ENCODE data around the gene RBM33. TPM values are rescaled to one million over a fixed set of nuclear protein-coding genes. Genes with fewer than 3 reads are reported as not detected.

The RBM33 gene
- total RNA-seq, 4 donors from 2014 or later = 20.6 to 85.1 (median 38.4) TPM

DNA sequence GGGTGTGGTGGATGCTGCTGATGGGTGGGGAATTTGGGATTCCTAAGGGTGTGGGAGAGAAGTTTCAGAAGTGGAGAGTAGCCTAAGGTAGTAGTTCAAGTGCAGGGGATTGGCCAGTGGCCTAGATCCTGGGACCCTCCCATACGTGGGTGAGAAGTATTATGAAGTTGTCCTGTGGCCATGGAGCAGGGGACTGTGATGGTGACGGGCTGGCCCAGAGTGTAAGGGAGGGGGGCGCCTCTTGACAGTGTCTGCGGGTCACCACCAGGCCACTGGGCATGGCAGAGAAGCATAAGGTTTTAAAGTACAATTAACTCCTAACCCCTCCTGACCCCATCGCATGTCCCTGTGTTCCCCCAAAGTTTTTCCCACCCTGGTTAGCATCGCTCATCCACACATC, 70.2 kb downstream of the RBM33 start:
- no peaks in the 10 kb centered on the region for H3K36me3 ChIP-seq

DNA sequence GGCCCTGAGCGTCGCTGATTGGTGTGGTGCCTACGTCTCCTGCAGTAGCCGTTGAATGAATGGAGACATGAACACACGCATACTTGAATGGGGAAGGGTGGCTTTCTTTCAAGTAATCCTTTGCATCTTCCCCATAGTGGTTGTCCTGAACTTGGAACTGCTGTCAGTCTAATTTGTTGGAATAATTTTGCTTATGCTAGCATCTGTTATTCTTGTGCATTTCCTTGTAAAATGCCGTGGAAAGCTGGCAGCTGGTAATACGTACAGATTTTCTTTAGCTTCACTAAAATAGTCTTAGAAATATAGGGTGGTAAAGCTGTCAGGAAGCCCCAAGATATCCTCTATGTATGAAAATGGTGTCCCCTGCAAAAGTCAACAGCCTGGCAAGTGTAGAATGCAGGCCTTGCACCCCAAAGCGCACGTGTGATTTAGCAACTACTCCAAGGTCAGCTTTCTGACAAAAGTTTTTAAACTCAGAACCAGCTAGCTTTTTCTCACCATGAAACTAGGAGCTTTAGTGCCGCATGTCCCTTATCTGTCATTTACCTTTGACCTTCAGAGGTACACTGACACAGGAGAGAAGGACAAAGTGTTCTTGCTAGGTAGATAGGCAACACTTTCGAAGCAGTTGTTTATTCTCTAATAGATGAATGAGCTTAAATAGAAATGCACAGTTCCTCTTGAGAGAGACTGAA, 70.8 kb downstream of the RBM33 start:
- no peak for DNase-seq
- H3K36me3 ChIP-seq = no peaks in the 10 kb centered on the region
- H3K4me3 ChIP-seq = no peak overlapping the region
- no peaks in the 10 kb centered on the region for H3K27me3 ChIP-seq
- no peak overlapping the region for H3K27ac ChIP-seq
- no peaks in the 10 kb centered on the region for H3K4me1 ChIP-seq
- intact Hi-C loops (cut with DNase I; ENCODE audit: low total_unique reads) = no loop called here
- TF ChIP-seq, protein P1, sequence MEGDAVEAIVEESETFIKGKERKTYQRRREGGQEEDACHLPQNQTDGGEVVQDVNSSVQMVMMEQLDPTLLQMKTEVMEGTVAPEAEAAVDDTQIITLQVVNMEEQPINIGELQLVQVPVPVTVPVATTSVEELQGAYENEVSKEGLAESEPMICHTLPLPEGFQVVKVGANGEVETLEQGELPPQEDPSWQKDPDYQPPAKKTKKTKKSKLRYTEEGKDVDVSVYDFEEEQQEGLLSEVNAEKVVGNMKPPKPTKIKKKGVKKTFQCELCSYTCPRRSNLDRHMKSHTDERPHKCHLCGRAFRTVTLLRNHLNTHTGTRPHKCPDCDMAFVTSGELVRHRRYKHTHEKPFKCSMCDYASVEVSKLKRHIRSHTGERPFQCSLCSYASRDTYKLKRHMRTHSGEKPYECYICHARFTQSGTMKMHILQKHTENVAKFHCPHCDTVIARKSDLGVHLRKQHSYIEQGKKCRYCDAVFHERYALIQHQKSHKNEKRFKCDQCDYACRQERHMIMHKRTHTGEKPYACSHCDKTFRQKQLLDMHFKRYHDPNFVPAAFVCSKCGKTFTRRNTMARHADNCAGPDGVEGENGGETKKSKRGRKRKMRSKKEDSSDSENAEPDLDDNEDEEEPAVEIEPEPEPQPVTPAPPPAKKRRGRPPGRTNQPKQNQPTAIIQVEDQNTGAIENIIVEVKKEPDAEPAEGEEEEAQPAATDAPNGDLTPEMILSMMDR (IDR thresholded peaks at IDR 0.05) = no peak
- no peak for TF ChIP-seq POLR2A (IDR thresholded peaks at IDR 0.05)
- H3K9me3 ChIP-seq = no peaks in the 10 kb centered on the region

More for the DNA sequence above, 70.2 kb downstream of the RBM33 start:
- TF ChIP-seq POLR2A (IDR thresholded peaks at IDR 0.05) = no peak
- TF ChIP-seq, protein P1 (IDR thresholded peaks at IDR 0.05) = no peak
- Histone ChIP-seq H3K4me3 (no peak overlapping the region), H3K4me1 (no peaks in the 10 kb centered on the region), H3K9me3 (no peaks in the 10 kb centered on the region), H3K27ac (no peak overlapping the region), H3K27me3 (no peaks in the 10 kb centered on the region)
- DNase-seq = no peak
- intact Hi-C loops (cut with DNase I; ENCODE audit: low total_unique reads) = no loop called here

DNA sequence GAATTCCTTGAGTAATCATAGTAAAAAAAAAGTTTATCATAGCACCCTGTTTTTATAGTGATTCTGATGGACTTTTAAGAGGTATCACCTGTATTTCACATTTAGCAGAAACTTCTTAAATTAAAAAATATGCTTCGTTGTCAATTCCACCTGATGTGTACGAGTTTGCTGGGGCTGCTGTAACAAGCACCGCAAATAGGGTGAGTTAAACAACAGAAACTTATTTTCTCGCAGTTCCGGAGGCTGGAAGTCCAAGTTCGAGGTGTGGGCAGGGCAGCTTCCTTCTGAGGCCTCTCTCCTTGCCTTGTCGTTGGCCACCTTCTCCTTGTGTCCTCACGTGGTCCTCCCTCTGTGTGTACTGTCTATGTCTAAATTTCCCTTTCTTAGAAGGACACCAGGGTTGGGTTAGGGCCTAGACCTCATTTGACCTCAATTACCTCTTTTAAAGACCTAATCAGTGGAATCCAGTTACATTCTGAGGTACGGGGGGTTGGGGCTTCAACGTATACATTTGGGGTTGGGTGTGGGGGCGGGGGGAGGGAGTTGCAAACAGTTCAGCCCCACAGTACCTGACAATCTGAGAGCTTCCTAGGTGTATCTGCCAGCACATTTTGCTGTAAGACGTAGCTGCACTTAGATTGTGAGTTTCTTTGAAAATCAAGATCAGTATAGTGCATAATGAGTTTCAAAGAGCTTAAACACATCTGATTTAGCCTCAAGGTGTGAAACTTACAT, 72.7 kb downstream of the RBM33 start:
- H3K9me3 ChIP-seq = no peaks in the 10 kb centered on the region
- no peaks in the 10 kb centered on the region for H3K36me3 ChIP-seq
- no peaks in the 10 kb centered on the region for H3K4me1 ChIP-seq
- H3K27me3 ChIP-seq = no peaks in the 10 kb centered on the region
- intact Hi-C loops (cut with DNase I; ENCODE audit: low total_unique reads) = no loop called here
- no peak overlapping the region for H3K27ac ChIP-seq
- H3K4me3 ChIP-seq = no peak overlapping the region
- TF ChIP-seq, protein P1 (IDR thresholded peaks at IDR 0.05) = no peak
- TF ChIP-seq POLR2A (IDR thresholded peaks at IDR 0.05) = no peak
- no peak for DNase-seq

DNA sequence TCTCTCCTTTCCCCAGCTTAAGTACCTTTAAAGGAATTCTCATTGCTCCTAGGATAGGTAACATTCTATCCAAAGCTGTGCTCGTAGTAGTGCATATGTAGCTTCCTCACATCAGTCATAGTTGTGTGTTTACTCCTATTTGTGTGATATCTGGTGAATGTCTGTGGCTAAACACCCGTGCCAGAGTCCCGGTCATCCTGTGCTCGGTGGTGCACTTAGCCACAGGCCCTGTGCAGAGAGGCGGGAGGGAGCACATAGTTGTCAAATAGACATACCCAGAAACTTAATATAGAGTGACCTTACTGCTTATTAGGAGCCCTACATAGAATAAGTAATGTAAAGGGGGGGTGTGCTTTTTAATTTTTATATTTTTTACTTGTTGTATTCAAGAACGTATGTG, 76.6 kb downstream of the RBM33 start:
- Histone ChIP-seq H3K27ac (no peak overlapping the region), H3K4me1 (no peaks in the 10 kb centered on the region), H3K4me3 (no peak overlapping the region), H3K27me3 (no peaks in the 10 kb centered on the region), H3K9me3 (no peaks in the 10 kb centered on the region), H3K36me3 (no peaks in the 10 kb centered on the region)
- no peak for DNase-seq
- no peak for TF ChIP-seq POLR2A (IDR thresholded peaks at IDR 0.05)
- TF ChIP-seq, protein P1 (IDR thresholded peaks at IDR 0.05) = no peak
- intact Hi-C loops (cut with DNase I; ENCODE audit: low total_unique reads) = no loop called here

DNA sequence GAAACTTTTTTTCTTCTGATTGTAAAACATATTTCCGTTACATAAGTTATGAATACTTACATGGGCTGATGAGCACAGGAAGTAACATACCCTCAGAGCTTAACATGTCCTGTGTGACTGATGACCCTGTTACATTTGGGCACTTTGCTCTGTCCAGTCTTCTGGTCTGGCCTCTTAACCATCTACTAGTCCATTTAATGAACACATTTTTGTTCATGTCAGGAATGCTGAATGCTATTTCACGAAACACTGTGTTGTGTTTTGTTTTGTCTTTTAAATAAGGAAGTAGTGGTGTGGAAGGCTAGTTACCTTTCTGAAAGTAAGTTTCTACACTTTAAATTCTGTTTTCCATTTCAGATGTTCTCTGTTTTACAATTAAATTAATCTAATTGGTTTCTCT, 77.7 kb downstream of the RBM33 start:
- no peak overlapping the region for H3K27ac ChIP-seq
- no peaks in the 10 kb centered on the region for H3K36me3 ChIP-seq
- no peaks in the 10 kb centered on the region for H3K27me3 ChIP-seq
- no peak for DNase-seq
- no peaks in the 10 kb centered on the region for H3K9me3 ChIP-seq
- no peaks in the 10 kb centered on the region for H3K4me1 ChIP-seq
- no peak overlapping the region for H3K4me3 ChIP-seq
- TF ChIP-seq, protein P1 (IDR thresholded peaks at IDR 0.05) = no peak
- no peak for TF ChIP-seq POLR2A (IDR thresholded peaks at IDR 0.05)
- intact Hi-C loops (cut with DNase I; ENCODE audit: low total_unique reads) = no loop called here
